NCI-H2081 (cell line): ENCODE results near the gene ATP9A.
"Not testable (repeated sequence)": the region's sequence is repeated elsewhere in the genome, so short reads cannot be mapped to it uniquely, and the experiment has no call there.

Experiments used
- DNase-seq, 2 experiments: peaks; one replicate each; lab custom pipeline; 2025; lab: John Stamatoyannopoulos, UW

Gene ATP9A

DNA sequence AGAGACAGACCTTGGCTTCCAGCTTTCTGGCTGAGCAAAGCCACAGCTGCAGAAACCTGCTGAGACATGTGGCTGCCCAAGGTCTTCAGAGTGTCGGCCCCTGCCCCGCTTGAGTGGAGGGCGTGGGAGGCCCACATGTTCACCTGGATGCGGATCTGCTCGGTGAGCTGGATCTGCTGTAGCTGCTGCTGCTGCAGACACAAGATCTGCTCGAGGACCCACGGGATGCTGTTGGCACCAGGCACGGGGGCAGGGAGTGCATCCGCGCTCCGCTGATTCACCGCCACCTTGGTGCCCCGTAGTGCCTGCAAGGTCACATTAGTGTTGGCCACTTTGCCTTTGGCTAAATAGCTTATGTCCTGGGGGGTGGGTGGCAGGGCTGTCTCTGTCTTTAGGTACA lies 23.4 kb upstream of the ATP9A start:
- no peak for DNase-seq

- no peak for DNase-seq
Measured at GRCh38 chr20:51790256-51790655, 22.1 kb upstream of the ATP9A start.

DNA sequence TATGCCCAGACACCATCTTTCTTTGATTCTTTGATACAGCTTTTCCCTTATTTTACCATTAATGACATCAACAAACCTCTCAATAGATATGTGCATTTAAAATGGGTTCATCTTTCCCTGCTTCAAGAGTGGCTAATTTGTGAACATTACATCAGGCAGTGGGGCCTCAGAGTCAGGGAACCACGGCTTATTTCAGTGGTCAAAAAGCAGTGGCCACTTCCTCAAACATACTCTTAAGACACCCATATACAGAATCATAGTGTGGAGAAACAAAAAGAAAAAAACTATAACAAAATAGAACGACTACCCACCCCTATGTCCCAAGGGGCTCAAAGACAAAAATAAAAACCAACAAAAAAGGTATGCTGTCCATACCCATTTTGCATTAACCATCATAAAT lies 21.2 kb upstream of the ATP9A start:
- DNase-seq = no peak

DNA sequence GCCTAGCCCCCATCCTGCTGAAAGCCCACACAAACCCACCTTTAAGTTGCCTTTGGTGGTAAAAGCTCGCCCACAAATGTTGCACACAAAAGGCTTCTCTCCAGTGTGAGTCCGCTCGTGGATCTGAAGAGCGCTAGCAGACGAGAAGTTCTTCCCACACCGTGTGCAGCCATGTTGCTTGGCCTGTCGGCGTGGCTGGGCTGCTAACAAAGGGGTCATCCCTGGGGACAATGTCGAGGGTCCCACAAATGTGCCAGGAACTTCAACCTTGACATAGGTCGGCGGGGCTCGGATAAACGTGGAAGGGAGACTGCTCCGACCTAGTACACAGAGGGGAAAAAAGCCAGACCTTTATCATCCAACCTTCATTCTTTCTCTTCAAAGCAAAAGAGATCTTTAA lies 20.6 kb upstream of the ATP9A start:
- DNase-seq = no peak

DNA sequence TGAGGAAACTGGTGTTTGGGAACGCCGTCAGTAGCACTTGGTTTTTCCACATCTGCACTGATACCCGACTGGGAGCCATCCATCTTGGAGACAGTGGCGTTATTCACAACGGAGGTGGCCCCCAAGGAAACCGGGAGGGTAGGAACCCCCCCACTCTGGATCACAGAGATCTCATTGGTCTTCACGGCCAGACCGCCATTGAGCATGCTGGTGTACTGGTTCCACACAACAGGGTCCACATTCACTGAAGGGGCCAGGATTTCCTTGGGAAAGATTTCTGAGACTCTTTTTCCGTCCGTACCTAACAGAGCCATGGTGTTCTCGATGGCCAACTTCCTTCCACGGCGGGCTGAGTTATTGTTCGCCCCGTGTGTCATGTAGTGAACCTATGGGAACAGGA lies 16.1 kb upstream of the ATP9A start:
- no peak for DNase-seq

DNA sequence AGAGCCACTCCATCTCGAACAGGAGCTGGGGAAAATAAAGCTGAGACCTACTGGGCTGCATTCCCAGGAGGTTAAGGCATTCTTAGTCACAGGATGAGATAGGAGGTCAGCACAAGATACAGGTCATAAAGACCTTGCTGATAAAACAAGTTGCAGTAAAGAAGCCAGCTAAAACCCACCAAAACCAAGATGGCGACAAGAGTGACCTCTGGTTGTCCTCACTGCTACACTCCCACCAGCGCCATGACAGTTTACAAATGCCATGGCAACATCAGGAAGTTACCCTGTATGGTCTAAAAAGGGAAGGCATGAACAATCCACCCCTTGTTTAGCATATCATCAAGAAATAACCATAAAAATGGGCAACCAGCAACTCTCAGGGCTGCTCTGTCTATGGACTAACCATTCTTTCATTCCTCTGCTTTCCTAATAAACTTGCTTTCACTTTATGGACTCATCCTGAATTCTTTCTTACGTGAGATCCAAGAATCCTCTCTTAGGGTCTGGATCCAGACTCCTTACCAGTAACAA lies 10.1 kb upstream of the ATP9A start:
- DNase-seq = not testable (repeated sequence)

GRCh38 chr20:51775241-51775640 lies 7.1 kb upstream of the ATP9A start:
- DNase-seq = no peak

DNA sequence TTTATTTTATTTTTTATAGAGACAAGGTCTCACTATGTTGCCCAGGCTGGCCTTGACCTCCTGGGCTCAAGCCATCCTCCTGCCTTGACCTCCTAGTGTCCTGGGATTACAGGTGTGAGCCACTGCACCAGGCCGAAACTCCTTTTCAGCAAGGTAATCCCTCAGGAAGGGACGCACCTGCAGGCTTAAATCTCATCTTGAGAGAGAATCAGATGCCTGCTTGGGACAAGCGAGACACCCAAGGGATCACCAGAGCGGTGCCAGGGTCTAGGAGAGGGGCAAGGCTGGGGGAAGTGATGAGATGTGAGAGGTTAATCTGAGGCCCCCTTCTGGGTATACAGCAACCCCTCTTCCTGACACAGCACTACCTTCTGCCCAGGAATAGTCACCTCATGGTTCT lies 4.0 kb upstream of the ATP9A start:
- DNase-seq = no peak

- no peak for DNase-seq
Measured at GRCh38 chr20:51769976-51770615, 1.9 kb upstream of the ATP9A start.

DNA sequence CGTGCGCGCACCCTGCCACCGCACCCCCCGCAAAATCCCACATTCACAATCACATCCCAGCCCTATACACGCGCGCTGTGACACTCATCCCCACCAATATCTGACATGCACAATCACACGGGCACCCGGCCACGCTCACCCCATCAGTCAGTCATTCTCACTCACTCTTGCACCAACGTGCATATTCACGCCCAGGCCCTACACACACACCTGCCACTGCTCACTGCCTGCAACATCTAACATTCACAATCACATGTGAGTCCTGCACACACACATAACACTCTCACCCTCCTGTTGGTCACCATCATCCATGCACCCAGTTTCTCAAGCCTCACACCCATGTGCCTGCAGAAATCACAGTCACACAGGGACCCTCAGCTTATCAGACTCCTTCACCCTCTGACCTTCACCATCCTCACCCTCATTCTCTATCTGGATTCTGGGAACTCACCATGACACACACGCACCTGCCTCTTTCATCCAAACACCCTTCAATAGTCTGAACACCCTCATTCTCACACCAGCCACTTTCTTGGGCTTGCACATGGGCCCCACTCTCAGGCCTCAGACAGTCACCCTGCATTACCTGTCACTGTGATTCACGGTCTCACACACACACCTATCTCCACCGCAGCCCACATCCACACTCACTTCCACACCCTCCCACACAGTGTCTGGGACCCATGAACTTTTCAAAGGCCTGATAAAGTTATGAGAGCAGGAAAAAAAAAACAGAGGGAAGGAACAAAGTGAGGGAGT lies 748 bp upstream of the ATP9A start:
- DNase-seq = peak in 1 of 2 experiments; percentile 7

DNA sequence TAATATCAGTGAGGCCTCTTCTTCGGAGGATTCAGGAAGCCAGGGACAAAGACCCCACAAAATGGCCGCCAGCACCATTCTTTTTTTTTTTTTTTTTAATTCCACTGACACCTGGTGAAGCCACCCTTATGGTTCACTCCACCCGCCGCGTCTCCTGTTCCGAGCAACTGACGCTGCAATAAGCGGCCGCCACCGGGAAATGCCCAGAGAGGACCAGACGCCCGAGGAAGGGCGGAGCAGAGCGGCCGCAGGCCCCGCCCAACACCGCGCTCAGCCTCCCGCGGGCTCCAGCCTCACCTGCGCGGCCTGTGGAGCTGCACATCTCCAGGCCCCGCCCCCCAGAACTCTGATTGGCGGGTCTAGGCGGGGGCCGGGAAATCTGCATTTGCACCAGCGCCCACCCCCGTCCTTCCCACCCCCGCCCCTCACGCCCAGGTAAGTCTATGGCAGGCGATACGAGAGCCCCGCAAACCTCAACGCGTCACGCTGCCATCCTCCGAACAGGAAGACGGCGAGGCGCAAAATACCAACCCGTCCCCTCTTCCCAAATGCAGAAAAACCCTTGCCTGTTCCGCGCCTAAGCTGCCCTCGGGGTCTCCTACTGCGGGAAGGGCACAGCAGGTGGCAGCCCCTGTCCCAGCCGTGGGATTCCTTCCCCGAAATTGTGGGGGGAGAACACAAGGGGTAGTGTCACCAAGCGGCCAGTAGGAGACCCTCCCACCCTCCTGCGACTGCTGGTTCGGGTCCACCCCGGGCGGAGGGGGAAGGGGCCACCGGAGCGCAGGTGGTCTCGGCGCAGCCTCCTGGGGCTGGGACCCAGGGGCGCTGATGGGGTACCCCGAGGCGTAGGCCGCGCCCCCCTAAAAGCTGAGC lies 960 bp downstream of the ATP9A start:
- peak; percentile 94 to 95 for DNase-seq

DNA sequence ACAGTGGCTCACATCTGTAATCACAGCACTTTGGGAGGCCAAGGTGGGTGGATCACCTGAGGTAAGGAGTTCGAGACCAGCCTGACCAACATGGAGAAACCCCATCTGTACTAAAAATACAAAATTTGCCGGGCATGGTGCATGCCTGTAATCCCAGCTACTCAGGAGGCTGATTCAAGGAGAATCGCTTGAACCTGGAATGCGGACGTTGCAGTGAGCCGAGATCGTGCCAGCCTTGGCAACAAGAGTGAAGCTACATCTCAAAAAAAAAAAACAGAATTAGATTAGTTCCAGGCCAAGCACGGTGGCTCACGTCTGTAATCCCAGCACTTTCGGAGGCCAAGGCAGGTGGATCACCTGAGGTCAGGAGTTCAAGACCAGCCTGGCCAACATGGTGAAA lies 2.8 kb downstream of the ATP9A start:
- DNase-seq = not testable (repeated sequence)

GRCh38 chr20:51763965-51764602 lies 4.1 kb downstream of the ATP9A start:
- DNase-seq = no peak

DNA sequence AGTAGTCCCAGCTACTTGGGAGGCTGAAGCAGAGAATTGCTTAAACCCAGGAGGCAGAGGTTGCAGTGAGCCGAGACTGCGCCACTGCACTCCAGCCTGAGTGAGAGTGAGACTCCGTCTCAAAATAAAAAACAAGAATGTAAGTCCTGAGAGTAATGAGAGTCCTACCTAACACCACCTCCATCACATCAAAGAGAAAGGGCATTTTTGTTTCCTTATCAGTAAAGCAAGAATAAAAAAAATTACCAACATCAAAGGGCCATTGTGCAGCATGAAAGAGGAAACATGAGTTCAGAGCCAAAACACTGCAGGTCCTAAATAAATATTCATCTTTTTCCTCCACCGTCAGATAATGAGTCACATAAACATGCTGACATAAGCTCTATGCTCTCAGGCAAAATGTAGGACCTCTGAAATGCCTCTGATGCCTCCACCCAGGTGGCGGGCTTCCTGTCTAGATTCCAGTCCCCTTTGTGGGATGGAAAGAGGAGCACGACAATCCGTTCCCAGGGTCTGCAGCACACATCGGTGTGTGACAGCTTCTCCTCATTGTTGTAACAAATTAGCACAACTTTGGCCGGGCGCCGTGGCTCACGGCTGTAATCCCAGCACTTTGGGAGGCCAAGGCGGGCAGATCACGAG lies 7.2 kb downstream of the ATP9A start:
- DNase-seq = peak in 1 of 2 experiments; percentile 58

DNA sequence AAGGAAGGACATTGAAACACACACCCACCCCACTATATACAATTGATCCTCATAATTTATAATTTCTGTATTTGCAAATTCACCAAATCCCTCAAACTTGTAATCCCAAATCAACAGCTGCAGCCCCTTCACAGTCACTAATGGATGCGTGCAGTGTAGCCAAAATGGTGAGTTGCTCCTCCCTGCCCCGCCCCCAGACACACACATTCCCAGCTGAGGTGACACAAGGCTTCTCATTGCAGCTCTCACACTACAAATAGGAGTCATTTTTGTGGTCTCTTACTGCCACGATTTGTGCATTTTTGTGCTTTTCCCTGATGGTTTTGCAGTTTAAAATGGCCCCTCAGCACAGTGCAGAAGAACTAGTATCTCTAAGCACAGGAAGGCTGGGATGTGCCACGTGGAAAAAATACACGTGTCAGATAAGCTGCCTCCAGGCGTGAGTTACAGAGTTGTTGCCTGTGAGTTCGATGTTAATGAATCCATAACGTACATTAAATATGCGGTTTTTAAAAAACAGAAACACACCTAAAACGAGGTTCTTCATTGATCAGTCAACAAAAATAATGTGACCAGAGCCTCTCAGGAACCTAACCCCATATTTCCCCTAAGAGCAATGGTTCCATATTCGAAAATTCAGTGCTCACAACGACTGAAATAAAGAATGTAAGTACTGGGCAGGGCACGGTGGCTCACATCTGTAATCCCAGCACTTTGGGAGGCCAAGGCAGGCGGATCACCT lies 8.2 kb downstream of the ATP9A start:
- DNase-seq = no peak

DNA sequence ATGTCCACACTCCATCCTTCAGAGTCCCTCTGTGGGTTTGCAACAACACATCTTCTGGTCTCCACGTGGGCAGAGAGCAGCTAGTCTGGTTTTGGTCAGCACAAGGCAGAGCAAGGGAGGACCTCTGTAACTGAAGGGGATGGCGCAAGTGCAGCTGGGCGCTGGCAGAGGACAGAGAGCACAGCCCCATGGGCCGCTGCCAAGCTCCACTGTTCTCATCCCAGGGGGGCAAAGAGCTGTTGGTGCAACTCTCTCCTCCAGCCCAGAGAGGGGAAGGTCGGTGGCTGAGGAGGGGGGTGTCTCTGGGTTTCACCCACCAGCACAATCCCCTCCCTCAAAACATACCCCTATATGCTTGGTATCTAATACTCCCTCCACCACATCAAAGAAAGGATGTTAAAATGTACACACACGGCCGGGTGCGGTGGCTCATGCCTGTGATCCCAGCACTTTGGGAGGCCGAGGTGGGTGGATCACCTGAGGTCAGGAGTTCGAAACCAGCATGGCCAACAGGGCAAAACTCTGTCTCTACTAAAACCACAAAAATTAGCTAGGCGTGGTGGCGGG lies 9.1 kb downstream of the ATP9A start:
- no peak for DNase-seq

GRCh38 chr20:51757226-51757625 lies 11.0 kb downstream of the ATP9A start:
- DNase-seq = no peak

GRCh38 chr20:51756653-51757052 lies 11.5 kb downstream of the ATP9A start:
- no peak for DNase-seq

DNA sequence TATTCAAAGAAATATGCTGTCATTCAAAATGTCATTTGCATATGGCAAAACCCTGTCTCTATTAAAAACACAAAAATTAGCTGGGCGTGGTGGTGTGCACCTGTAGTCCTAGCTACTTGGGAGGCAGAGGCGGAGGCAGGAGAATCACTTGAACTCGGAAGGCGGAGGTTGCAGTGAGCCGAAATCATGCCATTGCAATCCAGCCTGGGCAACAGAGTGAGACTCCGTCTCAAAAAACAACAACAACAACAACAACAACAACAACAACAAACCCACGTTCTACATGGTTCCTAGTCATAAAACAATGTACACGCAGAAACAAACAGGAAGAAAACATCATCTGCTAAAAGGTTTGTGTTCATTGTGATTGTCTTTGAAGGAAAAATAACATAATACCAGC lies 15.0 kb downstream of the ATP9A start:
- DNase-seq = not testable (repeated sequence)

DNA sequence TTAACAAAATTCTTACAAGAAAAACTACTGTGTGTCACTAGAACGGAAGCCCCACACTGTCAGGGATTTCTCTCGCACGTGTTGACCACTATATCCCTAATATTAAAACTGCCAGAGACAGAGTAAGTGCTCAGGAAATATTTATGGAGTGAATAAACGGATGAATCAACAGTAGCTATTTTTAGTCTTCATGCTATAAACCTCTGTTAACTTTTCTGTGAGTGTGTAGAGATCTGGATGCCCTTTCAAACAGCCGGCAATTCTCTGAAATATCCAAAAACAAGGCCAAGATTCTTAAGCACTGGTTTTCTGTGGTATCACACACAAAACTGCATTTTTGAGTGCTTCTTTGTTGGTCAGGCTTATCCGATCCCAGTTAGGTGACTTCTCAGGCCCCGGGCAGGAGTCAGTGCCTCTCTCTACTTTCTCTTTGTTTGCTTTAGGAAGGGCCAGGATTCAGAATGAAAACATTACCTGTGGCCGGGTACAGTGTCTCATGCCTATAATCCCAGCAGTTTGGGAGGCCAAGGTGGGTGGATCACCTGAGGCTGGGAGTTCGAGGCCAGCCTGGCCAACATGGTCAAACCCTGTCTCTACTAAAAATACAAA lies 15.7 kb downstream of the ATP9A start:
- no peak for DNase-seq
